Stimulated activated CD4-positive, alpha-beta T cell treated with anti-CD3 and anti-CD28 coated beads, Interleukin-1b, Interleukin-23, amount 100 ng/mL, for 4 hours (primary cell): Measurements from ENCODE around the gene ARRDC2.
A peak's percentile ranks its signal among the peaks of the same experiment; 100 is the strongest.

Experiments
- DNase-seq, 2 donors: peaks; one replicate each; pipeline ENCODE4 v3.0.0-alpha.2; 2020; ENCODE audit warnings: low read depth in 2 of 2

Gene ARRDC2

GRCh38 chr19:18058208-18059009 is 50.4 kb downstream of the ARRDC2 start:
- peak; percentile 74 to 80 for DNase-seq

DNA sequence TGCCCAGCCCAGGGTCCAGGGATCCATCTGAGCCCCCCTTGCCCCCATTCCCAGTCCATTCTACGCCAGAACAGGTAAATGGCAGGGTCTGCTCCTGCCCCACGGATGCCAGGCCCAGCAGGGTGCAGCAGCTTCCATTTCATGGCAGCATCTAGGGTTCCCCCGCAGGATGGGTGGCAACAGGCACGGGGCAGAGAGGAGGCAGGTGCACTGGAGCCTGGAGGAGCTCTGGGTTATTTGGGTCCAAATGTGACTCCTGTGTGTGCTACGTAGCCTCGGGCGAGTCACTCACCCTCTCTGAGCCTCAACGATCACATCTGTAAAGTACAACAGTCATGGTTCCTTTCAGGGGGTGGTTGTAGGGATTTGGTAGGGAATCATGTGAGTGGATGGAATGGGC is 51.3 kb downstream of the ARRDC2 start:
- no peak for DNase-seq

DNA sequence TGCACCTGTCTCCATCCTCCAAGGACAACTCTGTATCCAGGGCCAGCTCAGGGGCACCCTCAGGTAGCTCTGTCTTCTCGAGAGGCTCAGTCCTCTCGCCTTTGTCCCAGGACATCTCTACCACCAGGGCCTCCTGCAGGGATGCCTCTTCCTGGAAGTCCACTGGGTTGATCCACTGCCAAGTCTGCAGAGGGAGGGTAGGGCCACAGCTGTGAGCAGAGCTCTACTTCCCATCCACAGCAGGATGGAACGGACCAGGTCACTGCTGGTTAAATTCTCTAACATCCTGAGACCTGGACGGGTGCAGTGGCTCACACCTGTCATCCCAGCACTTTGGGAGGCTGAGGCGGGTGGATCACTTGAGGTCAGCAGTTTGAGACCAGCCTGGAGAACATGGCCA is 51.9 kb downstream of the ARRDC2 start:
- DNase-seq = no peak

DNA sequence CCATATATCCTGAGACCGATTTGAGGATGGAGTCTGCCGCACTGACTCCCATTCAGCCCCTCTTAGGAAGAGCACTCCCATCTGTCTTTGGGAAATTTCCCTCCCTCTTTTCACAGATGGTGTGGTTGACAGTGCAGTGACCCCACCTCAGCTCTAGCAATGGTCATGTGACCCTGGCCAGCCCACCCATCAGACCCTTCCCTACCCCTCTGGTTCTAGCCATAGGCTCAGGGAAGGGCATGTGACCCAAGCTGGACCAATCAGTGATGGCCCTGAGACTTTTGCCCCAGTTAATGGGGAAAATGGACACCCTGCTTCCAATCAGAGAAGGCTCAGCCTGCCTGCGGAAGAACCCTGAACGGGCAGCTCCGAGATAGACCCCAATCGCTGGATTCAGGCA is 52.5 kb downstream of the ARRDC2 start:
- DNase-seq = no peak

- DNase-seq = no peak
Measured at GRCh38 chr19:18062028-18062427, 54.1 kb downstream of the ARRDC2 start.

DNA sequence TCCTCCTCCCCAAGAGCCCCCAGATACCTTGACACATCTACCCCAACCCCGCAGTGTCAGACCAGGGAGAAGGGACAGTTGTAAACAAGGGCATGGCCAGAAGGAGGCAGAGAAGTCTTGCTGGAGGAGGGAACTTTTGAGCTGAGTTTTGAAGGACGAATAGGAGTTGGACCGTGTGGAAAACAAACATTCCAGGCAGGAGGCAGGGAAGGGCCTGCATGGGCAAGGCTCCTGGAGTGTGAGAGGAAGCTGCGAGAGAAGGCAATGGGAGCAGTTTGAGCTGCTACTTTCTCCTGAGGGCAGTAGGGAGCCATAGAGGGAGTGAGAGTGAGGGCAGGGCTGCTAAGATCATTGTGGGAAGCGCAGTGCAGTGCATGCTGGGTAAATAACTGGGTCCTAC is 55.5 kb downstream of the ARRDC2 start:
- DNase-seq = no peak
